HG03039 (cell line): ENCODE results near the gene RGS3.

Experiments used
- ATAC-seq: cut with Tn5 transposase; IDR thresholded peaks from one replicate; pipeline ENCODE4 v1.9.1; 2021; ENCODE audit warnings: mild to moderate bottlenecking, moderate library complexity; ENCODE audit not compliant: unreplicated experiment

The RGS3 gene

GRCh38 chr9:113528088-113528487 is 64.6 kb downstream of the RGS3 start:
- no peak for ATAC-seq

- no peak for ATAC-seq
These were observed 65.3 kb downstream of the RGS3 start for GRCh38 chr9:113528811-113529210.

GRCh38 chr9:113529336-113530009 is 65.9 kb downstream of the RGS3 start:
- ATAC-seq = no peak

- peak; percentile 67 for ATAC-seq
These were observed 66.6 kb downstream of the RGS3 start for GRCh38 chr9:113530022-113530635.

GRCh38 chr9:113530942-113531341 is 67.4 kb downstream of the RGS3 start:
- no peak for ATAC-seq

- ATAC-seq = no peak
These were observed 68.6 kb downstream of the RGS3 start for GRCh38 chr9:113531919-113532808.

- ATAC-seq = no peak
These were observed 69.3 kb downstream of the RGS3 start for GRCh38 chr9:113532809-113533190.

GRCh38 chr9:113533335-113534225 is 70.1 kb downstream of the RGS3 start:
- ATAC-seq = no peak

GRCh38 chr9:113535756-113536155 is 72.2 kb downstream of the RGS3 start:
- no peak for ATAC-seq

GRCh38 chr9:113536166-113536482 is 72.6 kb downstream of the RGS3 start:
- ATAC-seq = no peak

- ATAC-seq = no peak
These were observed 73.1 kb downstream of the RGS3 start for GRCh38 chr9:113536483-113537228.

GRCh38 chr9:113537229-113537810 is 73.8 kb downstream of the RGS3 start:
- no peak for ATAC-seq

GRCh38 chr9:113538131-113538530 is 74.6 kb downstream of the RGS3 start:
- ATAC-seq = no peak

- no peak for ATAC-seq
These were observed 75.3 kb downstream of the RGS3 start for GRCh38 chr9:113538701-113539430.

- ATAC-seq = no peak
These were observed 76.9 kb downstream of the RGS3 start for GRCh38 chr9:113540466-113540865.

GRCh38 chr9:113541019-113541900 is 77.7 kb downstream of the RGS3 start:
- ATAC-seq = no peak

GRCh38 chr9:113542006-113542405 is 78.5 kb downstream of the RGS3 start:
- ATAC-seq = no peak

GRCh38 chr9:113542741-113543140 is 79.2 kb downstream of the RGS3 start:
- no peak for ATAC-seq
